GM18867 (cell line): ENCODE measurements around the gene NOP53.
"Not testable (repeated sequence)": the region's sequence is repeated elsewhere in the genome, so short reads cannot be mapped to it uniquely, and the experiment has no call there.

Experiments used
- ATAC-seq: cut with Tn5 transposase; IDR thresholded peaks from one replicate; pipeline ENCODE4 v1.9.1; 2021; ENCODE audit warnings: mild to moderate bottlenecking, moderate library complexity; ENCODE audit not compliant: unreplicated experiment

Gene NOP53

GRCh38 chr19:47716270-47716937 is 28.9 kb upstream of the NOP53 start:
- ATAC-seq, result no peak

GRCh38 chr19:47718415-47719046 is 26.8 kb upstream of the NOP53 start:
- not testable (repeated sequence) for ATAC-seq

- ATAC-seq, result no peak
These were observed 26.1 kb upstream of the NOP53 start for GRCh38 chr19:47719047-47719859.

- no peak for ATAC-seq
These were observed 24.5 kb upstream of the NOP53 start for GRCh38 chr19:47720669-47721422.

GRCh38 chr19:47723581-47723940 is 21.8 kb upstream of the NOP53 start:
- ATAC-seq, result no peak

GRCh38 chr19:47725759-47726401 is 19.5 kb upstream of the NOP53 start:
- no peak for ATAC-seq

GRCh38 chr19:47726467-47726866 is 18.9 kb upstream of the NOP53 start:
- ATAC-seq, result no peak

GRCh38 chr19:47728295-47728694 is 17.1 kb upstream of the NOP53 start:
- ATAC-seq, result not testable (repeated sequence)

- no peak for ATAC-seq
These were observed 15.9 kb upstream of the NOP53 start for GRCh38 chr19:47729468-47729798.

GRCh38 chr19:47729799-47730520 is 15.4 kb upstream of the NOP53 start:
- no peak for ATAC-seq

GRCh38 chr19:47730521-47730889 is 14.8 kb upstream of the NOP53 start:
- ATAC-seq, result no peak

- no peak for ATAC-seq
These were observed 14.4 kb upstream of the NOP53 start for GRCh38 chr19:47730910-47731309.

- no peak for ATAC-seq
These were observed 10.2 kb upstream of the NOP53 start for GRCh38 chr19:47735131-47735530.

- ATAC-seq, result no peak
These were observed 4.4 kb upstream of the NOP53 start for GRCh38 chr19:47740866-47741519.

- no peak for ATAC-seq
These were observed 3.7 kb upstream of the NOP53 start for GRCh38 chr19:47741544-47742140.

- no peak for ATAC-seq
These were observed 2.7 kb upstream of the NOP53 start for GRCh38 chr19:47742634-47743033.

- ATAC-seq, result not testable (repeated sequence)
These were observed 783 bp downstream of the NOP53 start for GRCh38 chr19:47746129-47746528.

GRCh38 chr19:47749326-47749725 is 4.0 kb downstream of the NOP53 start:
- no peak for ATAC-seq

GRCh38 chr19:47750752-47751151 is 5.4 kb downstream of the NOP53 start:
- ATAC-seq, result no peak
